Measurements from ENCODE around the gene SLC17A9.

SLC17A9 gene

GRCh38 chr20:62983210-62983609 lies 30.7 kb downstream of the SLC17A9 start:
- DNase-seq: no peak

DNA sequence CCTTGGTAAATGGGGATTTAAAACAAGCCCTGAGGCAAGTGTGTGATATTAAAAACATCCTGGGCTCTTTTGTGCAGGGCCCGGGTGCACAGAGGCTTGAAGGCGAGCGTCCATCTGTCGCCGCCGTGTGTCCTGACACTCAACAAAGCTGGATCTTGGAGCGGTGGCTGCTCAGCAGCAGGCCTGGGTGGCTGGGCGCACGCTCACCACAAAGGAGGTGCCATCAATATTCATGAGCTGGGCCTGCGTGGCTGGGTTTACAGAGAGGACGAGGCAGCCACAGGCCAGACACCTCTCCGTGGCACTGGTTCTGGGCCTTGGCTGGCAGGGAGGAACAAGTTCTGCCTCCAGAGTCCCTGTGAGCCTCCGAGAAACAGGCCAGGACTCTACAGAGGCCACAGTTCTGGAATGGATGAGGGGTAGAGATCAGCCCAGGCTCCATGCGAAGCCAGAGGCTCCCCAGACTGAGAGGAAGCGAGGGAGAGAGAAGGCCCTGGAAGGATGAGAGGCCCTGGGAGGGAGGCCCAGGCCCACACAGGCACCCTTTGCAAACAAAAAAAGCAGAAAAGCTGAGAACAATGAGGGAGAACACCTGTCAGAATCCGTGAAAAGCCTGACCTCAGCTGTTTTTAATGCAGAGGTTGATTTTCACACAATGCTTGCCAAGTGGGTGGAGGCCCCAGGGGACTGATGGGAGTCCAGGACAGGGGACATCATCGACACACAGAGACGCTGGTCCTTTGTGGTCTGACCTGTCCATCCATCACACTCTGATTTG lies 32.3 kb downstream of the SLC17A9 start:
- no peak for DNase-seq

- no peak for DNase-seq
Measured at GRCh38 chr20:62985444-62985778, 32.9 kb downstream of the SLC17A9 start.

- DNase-seq: no peak
Measured at GRCh38 chr20:62986257-62986800, 33.8 kb downstream of the SLC17A9 start.

GRCh38 chr20:62987114-62987513 lies 34.6 kb downstream of the SLC17A9 start:
- no peak for DNase-seq

DNA sequence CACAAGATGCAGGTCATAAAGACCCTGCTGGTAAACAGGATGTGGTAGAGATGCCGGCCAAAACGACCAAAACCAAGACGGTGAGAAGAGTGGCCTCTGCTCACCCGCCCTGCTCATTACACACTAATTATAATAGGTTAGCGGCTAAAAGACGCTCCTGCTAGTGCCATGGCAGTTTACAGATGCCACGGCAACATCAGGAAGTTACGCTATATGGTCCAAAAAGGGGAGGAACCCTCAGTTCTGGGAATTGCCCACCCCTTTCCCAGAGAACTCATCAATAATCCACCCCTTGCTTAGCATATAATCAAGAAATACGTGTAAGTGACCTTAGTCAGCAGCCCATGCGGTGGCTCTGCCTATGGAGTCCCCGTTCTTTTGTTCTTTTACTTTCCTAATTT lies 36.7 kb downstream of the SLC17A9 start:
- no peak for DNase-seq

GRCh38 chr20:62990306-62990825 lies 37.9 kb downstream of the SLC17A9 start:
- DNase-seq: no peak

GRCh38 chr20:62991196-62991807 lies 38.8 kb downstream of the SLC17A9 start:
- DNase-seq: no peak

- DNase-seq: no peak
Measured at GRCh38 chr20:62991863-62992262, 39.4 kb downstream of the SLC17A9 start.

GRCh38 chr20:62993856-62994494 lies 41.5 kb downstream of the SLC17A9 start:
- no peak for DNase-seq

- DNase-seq: no peak
Measured at GRCh38 chr20:62994869-62995281, 42.4 kb downstream of the SLC17A9 start.

- DNase-seq: no peak
Measured at GRCh38 chr20:62995481-62995880, 43.0 kb downstream of the SLC17A9 start.

DNA sequence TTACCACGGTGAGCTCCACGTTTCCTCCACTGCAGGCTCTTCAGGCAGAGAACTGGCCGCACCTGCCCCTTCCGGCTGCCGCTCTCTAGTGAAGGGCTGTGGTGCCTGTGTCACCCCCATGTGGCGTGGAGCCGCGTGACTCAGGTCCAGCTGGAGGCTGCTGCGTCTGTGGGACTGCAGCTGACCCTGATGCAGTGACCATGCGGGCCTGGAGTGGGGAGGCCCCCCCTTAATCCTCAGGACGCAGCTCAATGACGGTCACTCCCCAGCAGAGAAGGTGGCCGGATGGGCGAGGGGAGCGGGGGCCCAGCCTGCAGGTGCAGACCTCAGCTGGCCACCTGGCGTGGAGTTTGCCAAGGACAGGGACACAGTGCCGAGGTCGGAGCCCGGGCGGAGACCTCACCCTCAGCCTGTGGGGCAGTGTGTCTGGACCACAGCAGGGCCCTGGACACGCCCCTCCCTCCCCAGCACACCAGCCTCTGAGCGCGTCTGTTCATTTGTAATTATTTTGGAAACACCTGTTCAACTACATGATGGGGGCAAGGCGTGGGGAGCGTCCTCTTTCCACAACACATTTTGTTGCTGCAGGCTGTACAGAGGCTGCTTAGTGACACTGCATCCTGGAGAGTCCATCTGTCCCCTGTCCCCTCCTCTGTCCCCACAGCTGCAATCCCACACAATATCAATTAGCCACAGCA lies 43.5 kb downstream of the SLC17A9 start:
- no peak for DNase-seq

- DNase-seq: no peak
Measured at GRCh38 chr20:62996596-62996982, 44.1 kb downstream of the SLC17A9 start.

DNA sequence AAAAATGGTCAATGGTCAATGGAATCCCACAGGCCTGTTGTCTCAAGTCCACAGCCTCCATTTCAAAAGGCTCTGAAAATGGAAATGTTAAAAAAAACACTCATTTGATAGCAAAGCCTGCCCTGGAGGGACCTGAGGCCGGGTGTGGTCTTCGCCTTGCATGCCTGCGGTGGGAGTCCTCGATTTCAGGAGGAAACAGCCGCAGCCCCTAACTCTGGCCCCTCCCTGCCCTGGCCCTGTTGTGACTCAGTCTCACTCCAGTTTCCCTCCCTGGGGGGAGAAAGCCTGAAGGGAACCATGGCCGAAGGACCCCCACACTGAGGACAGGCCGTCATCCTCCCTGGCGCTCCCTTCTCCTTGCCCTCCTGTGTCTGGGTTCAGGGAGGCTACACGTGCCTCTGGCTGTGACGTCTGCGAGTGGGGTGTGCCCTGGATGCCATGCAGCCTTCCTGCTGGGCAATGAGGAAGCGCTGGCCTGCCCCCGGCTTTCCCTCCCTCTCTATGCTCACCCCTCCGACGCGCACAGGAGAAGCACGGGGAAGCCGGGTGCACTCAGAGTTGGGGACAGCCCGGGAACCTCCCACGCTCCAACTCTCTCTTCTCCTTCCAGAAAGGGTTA lies 45.0 kb downstream of the SLC17A9 start:
- DNase-seq: no peak

DNA sequence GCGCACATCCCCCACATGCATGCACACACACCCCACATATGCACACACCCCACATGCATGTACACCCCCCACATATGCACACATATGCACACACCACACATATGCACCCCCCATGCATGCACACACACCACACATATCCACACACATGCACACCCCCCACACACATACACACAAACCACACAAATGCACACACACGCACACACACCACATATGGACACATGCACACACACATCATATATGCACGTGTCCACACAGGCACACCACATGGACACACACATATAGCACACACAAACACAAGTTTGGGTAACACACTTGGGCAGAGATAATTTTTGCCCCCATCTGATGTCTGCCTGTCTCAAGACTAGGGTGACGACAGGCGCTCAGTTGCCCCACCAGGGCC lies 45.9 kb downstream of the SLC17A9 start:
- DNase-seq: no peak

- no peak for DNase-seq
Measured at GRCh38 chr20:62999580-62999979, 47.1 kb downstream of the SLC17A9 start.

DNA sequence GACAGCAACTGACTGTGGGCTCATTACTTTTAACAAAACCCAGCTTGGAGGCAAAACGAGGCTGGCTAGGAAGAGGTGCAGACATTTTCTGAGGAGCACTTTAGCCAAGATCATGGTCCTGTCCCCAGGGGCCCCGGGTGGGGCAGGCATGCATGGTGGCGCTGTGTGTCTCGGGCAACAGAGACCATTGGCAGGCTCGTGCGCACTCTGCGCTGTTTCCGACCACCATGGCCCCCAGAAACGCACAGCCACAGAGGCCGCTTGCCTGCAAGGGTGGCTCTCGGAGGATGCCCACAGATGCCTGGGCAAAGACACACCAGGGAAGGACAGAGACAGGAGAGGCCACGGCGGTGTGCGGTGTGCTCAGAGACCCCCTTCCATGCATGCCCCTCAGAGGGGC lies 47.5 kb downstream of the SLC17A9 start:
- DNase-seq: no peak

DNA sequence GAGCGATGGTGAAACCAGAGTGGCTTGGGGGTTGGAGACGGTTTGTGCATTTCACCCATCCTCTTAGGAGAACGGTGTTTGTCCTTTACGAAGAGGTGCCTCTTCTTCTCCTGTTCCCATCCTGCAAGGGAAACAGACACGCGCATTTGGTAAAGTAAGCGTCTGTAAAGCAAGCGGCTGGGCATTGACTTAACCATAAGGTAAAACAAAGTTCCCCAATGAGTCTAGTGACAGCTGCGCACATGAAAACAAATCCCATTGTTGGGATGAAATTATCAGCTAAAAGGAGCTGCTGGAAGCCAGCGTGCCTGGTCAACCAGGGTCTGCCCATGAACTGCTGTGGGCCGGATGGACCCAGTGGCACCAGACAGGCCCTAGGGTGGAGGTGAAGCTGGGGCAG lies 48.4 kb downstream of the SLC17A9 start:
- DNase-seq: no peak

GRCh38 chr20:63002511-63002910 lies 50.0 kb downstream of the SLC17A9 start:
- DNase-seq: no peak

DNA sequence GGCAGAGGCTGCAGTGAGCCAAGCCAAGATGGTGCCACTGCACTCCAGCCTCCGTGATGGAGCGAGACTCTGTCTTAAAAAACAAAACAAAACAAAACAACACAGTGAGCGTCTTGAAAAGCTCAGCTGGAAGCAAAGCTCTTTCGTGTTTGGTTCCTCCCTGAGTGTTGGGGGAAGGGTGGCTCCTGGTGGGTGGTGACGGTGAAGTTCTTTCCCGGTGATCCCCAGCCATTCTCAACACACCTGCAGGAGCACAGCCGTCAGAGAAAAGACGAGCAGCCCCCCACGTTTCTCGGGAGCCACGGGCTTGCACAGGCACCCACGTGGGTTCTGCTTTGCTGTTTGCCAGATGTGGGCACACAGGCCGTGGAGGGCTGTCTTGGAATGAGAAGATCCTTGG lies 51.0 kb downstream of the SLC17A9 start:
- no peak for DNase-seq

DNA sequence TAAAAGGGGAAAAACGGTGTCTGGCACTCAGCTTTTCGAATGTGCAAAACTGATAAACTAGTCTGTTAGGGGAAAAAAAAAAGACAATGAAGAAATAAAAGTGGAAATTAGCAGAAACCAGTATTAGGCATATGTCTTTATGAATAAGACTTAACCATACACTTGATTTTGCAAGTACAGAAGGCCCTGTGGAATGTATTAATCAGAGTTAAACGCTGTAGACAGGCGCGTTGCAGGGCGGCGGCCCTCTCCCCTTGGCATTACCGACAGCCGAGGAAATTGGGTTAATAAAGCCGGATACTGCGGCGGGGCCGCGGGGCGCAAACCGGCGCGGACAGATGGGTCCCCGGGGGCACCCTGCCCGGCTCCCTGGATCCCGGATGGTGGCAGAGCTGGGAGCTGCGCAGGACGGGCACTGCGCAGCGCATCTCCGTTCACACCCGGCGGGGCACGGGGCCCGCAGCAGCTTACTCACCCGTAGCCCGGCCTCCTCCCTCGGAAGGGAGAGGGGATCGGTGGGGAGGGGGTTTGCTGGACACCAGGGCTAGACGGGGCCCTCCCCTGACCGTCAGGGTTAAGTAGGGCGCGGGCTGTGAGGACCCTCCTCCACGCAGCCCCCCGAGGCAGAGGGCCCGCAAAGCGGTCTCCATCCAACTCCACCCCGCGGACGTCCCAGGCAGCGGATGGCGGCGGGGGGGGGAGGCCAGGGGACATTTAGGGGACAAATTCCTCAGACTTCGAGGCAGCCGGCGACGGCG lies 52.3 kb downstream of the SLC17A9 start:
- DNase-seq: no peak
